GM20000 (cell line): ENCODE data around the gene PKP4.

ENCODE experiments used
- DNase-seq: peaks from one replicate; pipeline ENCODE4 v3.0.0; 2012; ENCODE audit warnings: low spot score
- CTCF ChIP-seq: IDR thresholded peaks from 2 replicates; pipeline ENCODE4 v1.5.1; 2012; ENCODE audit warnings: mild to moderate bottlenecking, control low read depth; ENCODE audit errors: extremely low read depth, missing control alignments

PKP4 gene

DNA sequence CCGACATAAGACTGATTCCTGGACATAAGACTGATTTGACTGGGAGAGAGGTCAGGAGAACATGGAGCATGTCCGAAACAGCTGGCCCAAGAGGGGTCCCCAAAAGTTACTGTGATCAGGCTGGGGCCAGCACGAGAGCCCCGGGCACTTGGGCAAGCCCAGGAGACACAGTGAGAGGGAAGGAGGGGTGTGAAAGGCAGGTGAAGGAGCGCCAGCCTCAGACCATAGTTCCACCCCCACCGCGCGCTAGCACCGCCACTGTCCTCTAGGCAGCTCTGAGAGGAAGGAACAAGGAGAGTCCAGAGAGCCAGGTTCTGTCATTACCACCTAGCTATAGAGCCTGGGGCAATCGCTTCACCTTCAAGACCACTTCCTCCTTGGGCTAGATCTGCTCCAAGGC lies 260.2 kb downstream of the PKP4 start:
- no peak for DNase-seq
- no peak for TF ChIP-seq CTCF

GRCh38 chr2:158717366-158718195 lies 260.8 kb downstream of the PKP4 start:
- DNase-seq = no peak
- no peak for TF ChIP-seq CTCF

GRCh38 chr2:158718196-158718585 lies 261.4 kb downstream of the PKP4 start:
- no peak for DNase-seq
- no peak for TF ChIP-seq CTCF

DNA sequence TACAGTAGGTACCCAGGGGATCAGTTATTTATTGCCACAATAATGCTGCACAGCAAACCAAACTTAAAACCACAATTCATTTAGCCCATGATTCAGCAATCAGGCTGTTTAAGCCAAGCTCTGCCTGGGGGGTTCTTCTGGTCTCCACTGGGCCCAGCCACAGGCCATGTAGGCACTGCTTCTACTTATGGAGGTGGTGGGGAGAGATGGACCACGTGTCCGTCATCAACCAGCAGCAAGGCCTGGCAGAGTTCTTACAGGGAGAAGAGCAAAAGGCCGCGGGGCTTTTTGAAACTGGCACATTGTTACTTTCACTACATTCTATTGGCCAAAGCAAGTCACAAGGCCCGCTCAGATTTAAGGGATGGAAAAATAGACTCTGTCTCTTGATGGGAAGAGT lies 262.1 kb downstream of the PKP4 start:
- no peak for DNase-seq
- no peak for TF ChIP-seq CTCF

GRCh38 chr2:158719403-158719802 lies 262.7 kb downstream of the PKP4 start:
- TF ChIP-seq CTCF = no peak
- no peak for DNase-seq

DNA sequence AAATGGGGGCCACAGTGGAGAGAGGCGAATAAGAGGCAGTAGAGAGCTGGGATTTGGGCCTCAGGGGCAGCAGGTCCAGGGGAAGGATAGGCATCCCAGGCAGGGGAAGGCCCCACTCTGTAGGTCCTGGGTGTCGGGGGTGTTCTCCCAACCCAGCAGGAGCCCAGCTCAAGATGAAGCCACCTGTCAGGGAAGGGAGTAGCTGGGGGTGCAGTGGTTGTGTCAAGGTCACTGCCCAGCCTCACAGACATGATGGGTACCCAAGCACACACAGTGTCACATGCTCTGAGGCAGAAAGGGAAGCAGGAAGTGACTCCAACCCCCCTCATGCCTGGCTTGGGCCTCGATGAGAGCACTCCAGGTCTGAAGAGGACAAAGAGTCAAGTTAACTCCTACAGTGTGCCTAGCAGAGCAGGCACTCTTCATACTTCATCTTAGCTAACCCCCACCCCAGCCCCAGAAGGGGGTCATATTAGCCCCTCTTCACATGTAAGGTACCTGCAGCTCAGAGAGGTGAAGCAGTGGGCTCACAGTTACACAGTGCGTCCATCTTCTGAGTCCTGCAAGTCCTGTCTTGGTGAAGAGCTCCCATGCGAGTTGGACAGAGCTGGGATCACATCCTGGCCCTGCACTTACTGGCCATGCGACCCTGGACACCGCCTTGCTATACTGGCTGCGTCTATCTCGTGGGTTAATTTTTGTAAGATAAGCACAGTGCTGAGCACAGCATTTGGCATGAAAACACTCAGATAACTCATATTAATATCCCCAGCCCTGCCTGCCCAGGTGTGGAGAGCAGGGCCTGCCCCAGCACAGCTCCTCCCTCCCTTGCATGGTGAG lies 265.7 kb downstream of the PKP4 start:
- TF ChIP-seq CTCF = no peak
- no peak for DNase-seq

- DNase-seq = no peak
- no peak for TF ChIP-seq CTCF
Observed at GRCh38 chr2:158723181-158723838, 266.6 kb downstream of the PKP4 start.
